Fibroblast of lung (primary cell): ENCODE results near the gene SLC26A2.
"Not testable (repeated sequence)": the region's sequence is repeated elsewhere in the genome, so short reads cannot be mapped to it uniquely, and the experiment has no call there.

ENCODE experiments used
- CTCF ChIP-seq, 2 donors: IDR thresholded peaks in 1 of 2; conservative IDR thresholded peaks in 1 of 2; 1 replicate in 1 of 2; 2 replicates in 1 of 2; pipeline ENCODE4 v1.5.1; 2011 to 2012; ENCODE audit warnings: low read length in 2 of 2, control low read depth in 1 of 2, inconsistent platforms in 1 of 2, low read depth in 1 of 2, mild to moderate bottlenecking in 1 of 2
- EZH2 ChIP-seq: IDR thresholded peaks from 2 replicates; pipeline ENCODE4 v1.5.1; 2012; ENCODE audit warnings: low read length, control low read depth, mild to moderate bottlenecking; ENCODE audit errors: missing control alignments

GRCh38 chr5:149943177-149943949 is 17.2 kb upstream of the SLC26A2 start:
- TF ChIP-seq CTCF (conservative IDR thresholded peaks at IDR 0.05 in 1 of 2, IDR thresholded peaks at IDR 0.05 in 1 of 2; ENCODE audit: low read depth in 1 of 2, low read length in 2 of 2); EZH2: not testable (repeated sequence)
